Activated naive CD4-positive, alpha-beta T cell treated with anti-CD3 and anti-CD28 coated beads, Interleukin-2, amount 50 U/mL, for 16 hours (primary cell): ENCODE measurements around the gene GINS2.

ENCODE experiments used
- DNase-seq: peaks from one replicate; pipeline ENCODE4 v3.0.0-alpha.2; 2020

The GINS2 gene

GRCh38 chr16:85651629-85652430 is 36.9 kb downstream of the GINS2 start:
- DNase-seq: no peak

GRCh38 chr16:85650844-85651628 is 37.7 kb downstream of the GINS2 start:
- no peak for DNase-seq

GRCh38 chr16:85650135-85650843 is 38.5 kb downstream of the GINS2 start:
- DNase-seq: no peak

- no peak for DNase-seq
These were observed 39.2 kb downstream of the GINS2 start for GRCh38 chr16:85649411-85650134.

GRCh38 chr16:85648805-85649204 is 39.9 kb downstream of the GINS2 start:
- DNase-seq: no peak

GRCh38 chr16:85648070-85648714 is 40.6 kb downstream of the GINS2 start:
- DNase-seq: no peak

GRCh38 chr16:85646976-85647375 is 41.8 kb downstream of the GINS2 start:
- no peak for DNase-seq

- no peak for DNase-seq
These were observed 42.3 kb downstream of the GINS2 start for GRCh38 chr16:85646358-85646907.

- no peak for DNase-seq
These were observed 43.6 kb downstream of the GINS2 start for GRCh38 chr16:85645021-85645589.

GRCh38 chr16:85644093-85644712 is 44.6 kb downstream of the GINS2 start:
- DNase-seq: no peak

- no peak for DNase-seq
These were observed 45.1 kb downstream of the GINS2 start for GRCh38 chr16:85643631-85644030.

GRCh38 chr16:85642762-85643358 is 45.9 kb downstream of the GINS2 start:
- DNase-seq: no peak

GRCh38 chr16:85641776-85642176 is 47.0 kb downstream of the GINS2 start:
- DNase-seq: no peak

- no peak for DNase-seq
These were observed 47.4 kb downstream of the GINS2 start for GRCh38 chr16:85641305-85641704.

GRCh38 chr16:85640585-85640984 is 48.2 kb downstream of the GINS2 start:
- DNase-seq: no peak

- DNase-seq: no peak
These were observed 48.5 kb downstream of the GINS2 start for GRCh38 chr16:85640254-85640558.

GRCh38 chr16:85639529-85640253 is 49.1 kb downstream of the GINS2 start:
- DNase-seq: no peak

GRCh38 chr16:85638695-85639409 is 49.9 kb downstream of the GINS2 start:
- no peak for DNase-seq

GRCh38 chr16:85637808-85638647 is 50.7 kb downstream of the GINS2 start:
- no peak for DNase-seq
